CD4-positive, alpha-beta T cell treated with Interleukin-2 at 100 ng/mL for 4 hours (primary cell): ENCODE data around the gene RBM33.
"Not testable (repeated sequence)": the region's sequence is repeated elsewhere in the genome, so short reads cannot be mapped to it uniquely, and the experiment has no call there.

ENCODE experiments used
- DNase-seq: peaks from one replicate; pipeline ENCODE4 v3.0.0-alpha.2; 2020; ENCODE audit warnings: low spot score

The RBM33 gene

GRCh38 chr7:155809332-155809946 lies 165.0 kb downstream of the RBM33 start:
- DNase-seq = no peak

DNA sequence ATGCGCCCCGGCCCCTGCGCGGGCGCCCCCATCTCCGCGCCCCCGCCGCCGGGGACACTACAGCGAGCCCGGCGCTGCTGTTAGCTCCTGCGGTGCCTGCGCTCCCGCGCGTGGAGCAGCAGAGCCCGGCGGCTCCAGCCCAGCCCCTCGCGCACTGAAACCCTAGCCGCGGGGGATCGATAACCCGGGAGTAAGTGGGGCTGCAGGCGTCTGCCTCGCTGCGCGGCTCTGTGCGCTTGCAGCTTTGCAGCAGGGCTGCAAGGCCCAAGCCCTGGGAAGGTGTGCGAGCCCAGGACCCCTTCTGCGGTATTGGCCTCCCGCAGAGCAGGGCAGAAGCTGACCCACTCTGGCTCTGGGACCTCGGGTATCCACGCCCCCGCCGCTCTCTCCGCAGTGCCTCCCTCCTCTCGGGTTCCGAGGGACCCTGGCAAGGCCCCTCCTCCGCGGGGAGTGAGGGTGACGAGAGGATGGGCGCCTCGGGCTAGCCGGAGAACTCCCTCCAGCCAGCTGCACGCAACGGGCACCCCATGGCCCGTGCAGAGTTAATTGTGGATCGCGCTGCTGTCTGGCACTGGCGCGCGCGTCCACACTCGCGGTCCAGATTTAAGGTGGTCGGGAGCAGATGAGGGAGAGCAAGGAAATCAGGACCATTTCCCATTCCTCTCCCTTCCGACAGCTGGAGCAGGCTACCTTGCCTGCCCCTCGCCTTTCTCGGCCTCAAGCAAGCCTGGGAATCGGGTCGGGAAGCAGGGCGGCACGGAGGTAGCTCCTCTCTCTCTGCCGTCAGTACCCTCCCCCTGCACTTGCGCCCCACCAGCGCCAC lies 165.7 kb downstream of the RBM33 start:
- no peak for DNase-seq

DNA sequence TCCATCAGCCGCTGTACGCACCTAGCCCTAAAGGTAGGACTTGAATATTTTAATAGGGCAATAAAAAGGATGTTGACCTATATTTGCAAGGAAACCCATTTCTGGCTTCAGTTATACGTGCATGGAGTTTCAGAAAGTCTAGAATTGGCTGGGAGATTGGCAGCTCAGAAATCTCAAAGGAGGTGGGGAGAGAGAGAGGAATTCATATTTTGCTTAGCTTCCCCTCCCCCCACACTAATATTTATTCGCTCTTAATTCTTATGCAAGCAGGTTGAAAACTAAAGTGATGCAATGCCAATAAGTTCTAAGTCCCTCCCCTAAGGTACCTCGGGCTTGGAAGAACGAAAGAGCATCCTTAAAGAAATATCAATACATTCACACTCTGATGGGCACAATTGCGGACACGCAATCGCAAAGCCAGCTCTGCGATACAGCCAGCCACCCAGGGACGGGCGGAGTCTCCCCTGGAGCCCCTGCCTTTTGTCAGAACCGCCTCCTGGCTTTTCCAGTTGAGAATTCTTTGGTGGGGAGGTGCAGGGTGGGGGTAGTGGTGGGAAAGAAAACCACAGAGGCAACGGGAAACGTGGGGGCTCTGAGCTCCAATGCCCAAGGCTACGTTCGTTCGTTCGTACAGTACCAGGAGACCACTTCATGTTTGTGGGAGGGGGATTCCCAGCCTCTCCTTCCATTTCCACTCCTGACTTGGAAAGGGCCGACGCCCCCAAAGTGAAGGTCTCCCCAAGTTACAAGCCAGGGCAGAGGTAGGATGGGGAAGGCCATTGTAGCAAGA lies 166.5 kb downstream of the RBM33 start:
- DNase-seq = no peak

- no peak for DNase-seq
Observed at GRCh38 chr7:155811560-155811894, 167.1 kb downstream of the RBM33 start.

- no peak for DNase-seq
Observed at GRCh38 chr7:155811895-155812761, 167.7 kb downstream of the RBM33 start, which contains the start of gene SHH. TSS of gene SHH (minus strand) at chr7:155812463. CDS start at chr7:155812122, 341 bp downstream.

- no peak for DNase-seq
Observed at GRCh38 chr7:155813125-155813524, 168.7 kb downstream of the RBM33 start.

- no peak for DNase-seq
Observed at GRCh38 chr7:155813546-155814315, 169.3 kb downstream of the RBM33 start.

DNA sequence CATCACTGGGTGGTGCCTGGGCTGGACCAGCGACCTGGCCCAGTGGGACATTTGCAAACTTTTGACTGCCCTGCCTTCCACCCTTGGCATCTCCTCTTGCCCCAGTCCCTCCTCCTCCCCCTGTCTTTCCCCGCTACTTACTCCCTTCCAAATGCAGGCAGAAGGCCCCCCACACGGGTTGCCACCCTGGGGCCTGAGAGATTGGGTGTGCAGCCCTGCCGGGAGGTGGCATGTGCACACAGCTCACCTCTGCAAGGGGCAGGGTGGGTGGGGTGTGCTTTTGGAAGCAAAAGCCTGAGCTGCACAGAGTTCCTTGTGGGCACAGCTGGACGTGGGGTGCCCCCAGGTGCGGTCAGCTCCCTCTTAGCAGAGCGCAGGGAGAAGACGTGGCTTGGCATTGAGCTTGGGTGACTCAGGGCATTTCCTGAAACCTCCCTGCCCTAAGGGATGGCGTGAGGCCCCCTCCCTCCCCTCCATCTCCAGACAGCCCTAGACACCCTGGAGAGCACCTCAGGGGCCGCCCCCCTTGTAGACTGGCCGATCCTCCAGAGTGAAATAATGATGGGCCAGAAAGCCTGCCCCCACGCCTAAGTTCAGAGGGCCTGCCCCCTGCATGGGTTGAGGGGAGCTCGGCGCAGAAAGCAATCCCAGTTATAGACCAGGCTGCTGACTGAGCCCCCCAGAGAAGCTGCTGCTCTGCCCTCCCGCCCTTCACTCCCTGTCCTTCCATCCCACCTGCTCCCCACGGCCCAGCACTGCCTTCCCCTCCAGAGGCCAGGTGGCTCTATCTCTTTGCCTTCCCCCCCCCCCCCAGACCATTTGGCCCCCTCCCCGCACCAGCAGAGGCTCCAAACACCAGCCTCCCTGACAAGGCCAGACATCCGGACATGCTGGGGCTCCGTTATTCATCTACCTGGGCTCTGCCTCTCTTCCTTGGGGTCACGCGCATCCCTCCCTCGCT lies 170.1 kb downstream of the RBM33 start:
- no peak for DNase-seq

DNA sequence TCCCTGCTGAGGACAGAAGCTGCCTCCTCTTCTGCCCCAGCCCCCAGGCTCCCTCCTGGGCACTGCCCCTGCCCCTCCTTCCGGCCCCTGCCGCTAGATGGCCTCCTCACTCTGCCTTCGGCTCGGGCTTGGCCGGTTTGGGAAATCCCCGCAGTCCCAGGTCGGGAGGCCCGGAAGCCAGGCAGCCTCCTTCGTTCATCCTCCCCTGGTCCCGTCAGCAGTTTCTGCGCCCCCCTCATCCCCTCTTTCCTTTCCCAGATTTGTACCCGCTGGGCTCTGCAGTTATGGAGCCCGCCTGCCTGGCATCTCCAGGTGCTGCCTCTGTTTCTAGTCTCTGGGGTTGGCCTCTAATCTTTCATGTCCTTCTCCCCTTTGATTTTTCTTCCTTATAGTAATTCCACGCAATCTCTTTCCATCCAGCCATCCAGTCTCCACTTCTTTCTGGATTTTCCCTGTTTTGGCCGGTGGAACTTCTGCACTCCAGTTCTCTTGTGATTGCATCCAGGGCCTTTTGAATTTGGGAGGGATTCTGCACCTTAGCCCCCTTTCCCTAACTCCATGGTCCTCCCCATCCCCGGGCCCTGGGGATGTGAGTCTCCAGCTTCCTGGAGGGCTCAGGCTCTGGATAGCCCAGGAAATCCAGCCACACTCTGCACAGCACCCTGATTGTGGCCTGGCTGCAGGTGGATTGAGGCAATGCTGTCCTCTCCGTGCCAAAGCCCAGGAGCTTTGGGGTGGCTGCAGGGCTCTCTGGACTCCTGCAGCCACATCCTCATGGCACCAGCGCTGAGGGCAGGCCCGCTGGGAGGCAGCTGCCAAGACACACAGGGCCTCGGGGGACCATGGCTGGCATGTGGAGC lies 171.1 kb downstream of the RBM33 start:
- DNase-seq = peak; percentile 31

- no peak for DNase-seq
Observed at GRCh38 chr7:155816192-155816508, 171.7 kb downstream of the RBM33 start.

DNA sequence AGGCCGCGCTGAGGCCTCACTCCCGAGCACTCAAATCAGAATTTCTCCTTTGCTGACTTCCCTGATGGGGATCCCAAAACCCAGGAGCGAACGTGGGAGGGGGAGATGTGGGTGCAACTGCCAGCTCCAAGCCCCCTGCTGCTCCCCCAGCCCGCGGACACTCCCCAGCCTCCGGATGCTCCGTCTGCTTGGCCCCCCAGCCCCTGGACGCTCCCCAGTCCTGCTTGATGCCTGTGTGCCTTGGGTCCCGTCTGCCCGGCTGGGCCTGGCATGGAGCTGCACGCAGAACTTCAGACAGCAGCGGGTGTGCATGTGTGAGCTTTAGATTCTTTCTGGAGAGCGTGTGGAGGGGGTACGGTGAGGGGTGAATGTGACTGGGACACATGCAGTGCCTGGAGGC lies 172.5 kb downstream of the RBM33 start:
- no peak for DNase-seq

- DNase-seq = not testable (repeated sequence)
Observed at GRCh38 chr7:155817515-155817914, 173.1 kb downstream of the RBM33 start.

GRCh38 chr7:155818154-155818819 lies 173.8 kb downstream of the RBM33 start:
- DNase-seq = no peak

GRCh38 chr7:155818820-155819168 lies 174.3 kb downstream of the RBM33 start:
- DNase-seq = no peak

DNA sequence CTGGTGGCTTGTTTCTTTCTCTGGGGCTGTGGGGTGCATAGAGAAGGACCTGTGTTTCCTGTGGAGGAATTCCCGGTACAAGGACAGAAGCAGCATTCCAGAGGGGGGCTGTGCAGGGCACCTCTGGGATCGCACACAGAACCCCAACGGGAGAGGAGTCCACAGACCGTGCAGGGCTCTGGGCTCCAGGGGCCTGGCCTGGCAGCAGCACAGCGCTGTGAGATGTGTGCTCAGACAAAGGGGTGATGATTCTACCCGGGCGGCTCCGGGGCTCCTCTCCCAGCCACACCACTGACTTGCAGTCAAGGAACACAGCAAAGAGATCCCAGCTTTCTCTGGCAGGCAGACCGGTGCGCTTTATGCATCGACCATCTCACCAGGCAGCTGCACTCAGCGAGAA lies 174.7 kb downstream of the RBM33 start:
- no peak for DNase-seq

GRCh38 chr7:155820246-155820645 lies 175.8 kb downstream of the RBM33 start:
- DNase-seq = no peak

GRCh38 chr7:155820788-155821187 lies 176.3 kb downstream of the RBM33 start:
- no peak for DNase-seq

- no peak for DNase-seq
Observed at GRCh38 chr7:155821851-155822250, 177.4 kb downstream of the RBM33 start.
